A673 (cell line): Measurements from ENCODE around the gene HOXD8.

Source experiments
- EZH2 ChIP-seq: fragments of 200-600 bp; sonication (generic); IDR thresholded peaks from 2 replicates; pipeline ENCODE4 v1.6.1; 2017; ENCODE audit warnings: borderline replicate concordance, low read depth, mild to moderate bottlenecking, mixed read lengths, antibody characterized with exemption, low read length; ENCODE audit not compliant: poor library complexity, severe bottlenecking
- TF ChIP-seq, protein P1 (sequence below): fragments of 300-800, 200-600 bp; sonication (generic); conservative IDR thresholded peaks from 2 replicates; pipeline ENCODE4 v1.5.1; 2017; ENCODE audit warnings: low read depth, mild to moderate bottlenecking, antibody characterized with exemption, low read length, moderate library complexity, mixed read lengths

DNA sequence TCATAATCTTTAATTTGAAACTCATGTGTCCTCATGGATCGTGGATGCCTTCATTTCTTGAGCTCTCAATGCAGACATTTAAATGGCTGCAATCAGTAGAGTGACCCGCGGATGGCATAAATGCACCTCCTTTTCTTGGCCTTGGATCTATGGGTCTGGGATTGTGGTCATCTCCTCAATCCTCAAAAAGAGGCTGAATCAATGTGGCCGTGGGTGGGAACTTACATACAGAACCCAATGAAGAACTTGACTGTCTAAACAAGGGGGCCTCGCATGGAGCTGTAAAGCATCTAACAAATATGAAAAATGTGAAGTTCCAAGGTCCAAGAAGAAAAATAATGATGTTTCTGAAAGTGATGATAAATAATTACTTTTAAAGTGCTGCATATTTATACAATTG, 34.1 kb upstream of the HOXD8 start:
- TF ChIP-seq, protein P1, sequence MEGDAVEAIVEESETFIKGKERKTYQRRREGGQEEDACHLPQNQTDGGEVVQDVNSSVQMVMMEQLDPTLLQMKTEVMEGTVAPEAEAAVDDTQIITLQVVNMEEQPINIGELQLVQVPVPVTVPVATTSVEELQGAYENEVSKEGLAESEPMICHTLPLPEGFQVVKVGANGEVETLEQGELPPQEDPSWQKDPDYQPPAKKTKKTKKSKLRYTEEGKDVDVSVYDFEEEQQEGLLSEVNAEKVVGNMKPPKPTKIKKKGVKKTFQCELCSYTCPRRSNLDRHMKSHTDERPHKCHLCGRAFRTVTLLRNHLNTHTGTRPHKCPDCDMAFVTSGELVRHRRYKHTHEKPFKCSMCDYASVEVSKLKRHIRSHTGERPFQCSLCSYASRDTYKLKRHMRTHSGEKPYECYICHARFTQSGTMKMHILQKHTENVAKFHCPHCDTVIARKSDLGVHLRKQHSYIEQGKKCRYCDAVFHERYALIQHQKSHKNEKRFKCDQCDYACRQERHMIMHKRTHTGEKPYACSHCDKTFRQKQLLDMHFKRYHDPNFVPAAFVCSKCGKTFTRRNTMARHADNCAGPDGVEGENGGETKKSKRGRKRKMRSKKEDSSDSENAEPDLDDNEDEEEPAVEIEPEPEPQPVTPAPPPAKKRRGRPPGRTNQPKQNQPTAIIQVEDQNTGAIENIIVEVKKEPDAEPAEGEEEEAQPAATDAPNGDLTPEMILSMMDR: no peak
- TF ChIP-seq EZH2: no peak
